ENCODE data around the gene PTTG2. TPM values are rescaled to one million over a fixed set of nuclear protein-coding genes. Genes with fewer than 3 reads are reported as not detected.

The PTTG2 gene
- polyA plus RNA-seq, 1 donor from 2014 or later, result not detected

DNA sequence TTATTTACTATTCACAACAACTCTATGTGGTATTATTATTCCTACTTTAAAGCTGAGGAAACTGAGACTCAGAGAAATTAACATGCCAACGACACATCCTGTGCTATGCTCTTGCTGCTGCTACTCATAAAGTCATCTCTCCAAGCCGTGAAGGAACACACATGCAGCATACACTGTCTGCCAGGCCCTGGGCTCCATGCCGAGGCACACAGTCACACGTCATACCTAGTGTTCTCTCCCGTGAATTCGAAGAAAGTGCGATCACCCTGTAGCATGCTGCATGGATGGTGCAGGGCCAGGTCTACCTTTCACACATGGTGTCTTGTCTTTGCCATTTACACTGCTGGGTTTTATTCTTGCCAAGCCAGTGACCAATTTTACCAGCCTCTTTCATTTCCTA, 35.3 kb upstream of the PTTG2 start:
- Histone ChIP-seq H3K4me2 (ENCODE audit: low read length) (no peak overlapping the region), H3K9me3 (ENCODE audit: low read length) (no peaks in the 10 kb centered on the region)

GRCh38 chr4:37927434-37927833, 32.8 kb upstream of the PTTG2 start:
- Histone ChIP-seq H4K20me1 (ENCODE audit: insufficient read depth) (no peaks in the 10 kb centered on the region), H3K27ac (ENCODE audit: low read length) (peak overlapping the region; percentile 40), H2AFZ (ENCODE audit: low read depth, low read length) (no peak overlapping the region)
- no peak for TF ChIP-seq POLR2AphosphoS5 (IDR thresholded peaks at IDR 0.05)
- TF ChIP-seq, protein P1, sequence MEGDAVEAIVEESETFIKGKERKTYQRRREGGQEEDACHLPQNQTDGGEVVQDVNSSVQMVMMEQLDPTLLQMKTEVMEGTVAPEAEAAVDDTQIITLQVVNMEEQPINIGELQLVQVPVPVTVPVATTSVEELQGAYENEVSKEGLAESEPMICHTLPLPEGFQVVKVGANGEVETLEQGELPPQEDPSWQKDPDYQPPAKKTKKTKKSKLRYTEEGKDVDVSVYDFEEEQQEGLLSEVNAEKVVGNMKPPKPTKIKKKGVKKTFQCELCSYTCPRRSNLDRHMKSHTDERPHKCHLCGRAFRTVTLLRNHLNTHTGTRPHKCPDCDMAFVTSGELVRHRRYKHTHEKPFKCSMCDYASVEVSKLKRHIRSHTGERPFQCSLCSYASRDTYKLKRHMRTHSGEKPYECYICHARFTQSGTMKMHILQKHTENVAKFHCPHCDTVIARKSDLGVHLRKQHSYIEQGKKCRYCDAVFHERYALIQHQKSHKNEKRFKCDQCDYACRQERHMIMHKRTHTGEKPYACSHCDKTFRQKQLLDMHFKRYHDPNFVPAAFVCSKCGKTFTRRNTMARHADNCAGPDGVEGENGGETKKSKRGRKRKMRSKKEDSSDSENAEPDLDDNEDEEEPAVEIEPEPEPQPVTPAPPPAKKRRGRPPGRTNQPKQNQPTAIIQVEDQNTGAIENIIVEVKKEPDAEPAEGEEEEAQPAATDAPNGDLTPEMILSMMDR (IDR thresholded peaks at IDR 0.05; ENCODE audit: poor library complexity, severe bottlenecking), result no peak
- TF ChIP-seq TAF1 (IDR thresholded peaks at IDR 0.05; ENCODE audit: low read depth), result no peak
- TF ChIP-seq MXI1 (conservative IDR thresholded peaks at IDR 0.05; ENCODE audit: poor library complexity, severe bottlenecking), result no peak
- no peak for TF ChIP-seq SMC3 (conservative IDR thresholded peaks at IDR 0.05; ENCODE audit: poor library complexity)
- TF ChIP-seq RAD21 (conservative IDR thresholded peaks at IDR 0.05), result no peak
- TF ChIP-seq EP300 (conservative IDR thresholded peaks at IDR 0.05; ENCODE audit: poor library complexity, severe bottlenecking), result no peak
- TF ChIP-seq EZH2 (IDR thresholded peaks at IDR 0.05; ENCODE audit: borderline replicate concordance, insufficient read depth, low read length, poor library complexity, severe bottlenecking), result no peak

More for the DNA sequence above, 35.3 kb upstream of the PTTG2 start:
- Histone ChIP-seq H3K9me2 (ENCODE audit: insufficient read depth, low read length) (no peaks in the 10 kb centered on the region), H4K20me1 (ENCODE audit: insufficient read depth) (no peaks in the 10 kb centered on the region), H2AFZ (ENCODE audit: low read depth, low read length) (no peak overlapping the region), H3K9ac (ENCODE audit: low read length) (no peak overlapping the region), H3F3A (ENCODE audit: insufficient read depth, low read length, poor library complexity, severe bottlenecking) (no peaks in the 10 kb centered on the region), H3K36me3 (ENCODE audit: insufficient read depth, low read length) (no peaks in the 10 kb centered on the region), H3K79me2 (replicated peaks; ENCODE audit: insufficient read depth, low read length) (no peaks in the 10 kb centered on the region), H3K27me3 (ENCODE audit: insufficient read depth, low read depth, low read length) (no peaks in the 10 kb centered on the region), H3K4me3 (ENCODE audit: low read length) (no peak overlapping the region), H3K27ac (ENCODE audit: low read length) (no peak overlapping the region)
- TF ChIP-seq SMC3 (conservative IDR thresholded peaks at IDR 0.05; ENCODE audit: poor library complexity) (no peak), EZH2 (IDR thresholded peaks at IDR 0.05; ENCODE audit: borderline replicate concordance, insufficient read depth, low read length, poor library complexity, severe bottlenecking) (no peak), MXI1 (conservative IDR thresholded peaks at IDR 0.05; ENCODE audit: poor library complexity, severe bottlenecking) (no peak), EP300 (conservative IDR thresholded peaks at IDR 0.05; ENCODE audit: poor library complexity, severe bottlenecking) (no peak), TAF1 (IDR thresholded peaks at IDR 0.05; ENCODE audit: low read depth) (no peak), REST (IDR thresholded peaks at IDR 0.05; ENCODE audit: borderline replicate concordance) (no peak), POLR2AphosphoS5 (IDR thresholded peaks at IDR 0.05) (no peak), RAD21 (conservative IDR thresholded peaks at IDR 0.05) (no peak)
- TF ChIP-seq, protein P1 (IDR thresholded peaks at IDR 0.05; ENCODE audit: poor library complexity, severe bottlenecking), result no peak

More at GRCh38 chr4:37927434-37927833, 32.8 kb upstream of the PTTG2 start:
- Histone ChIP-seq H3K4me3 (ENCODE audit: low read length) (no peak overlapping the region), H3K9me2 (ENCODE audit: insufficient read depth, low read length) (no peaks in the 10 kb centered on the region), H3K4me2 (ENCODE audit: low read length) (no peak overlapping the region), H3K79me2 (replicated peaks; ENCODE audit: insufficient read depth, low read length) (no peaks in the 10 kb centered on the region), H3F3A (ENCODE audit: insufficient read depth, low read length, poor library complexity, severe bottlenecking) (no peaks in the 10 kb centered on the region), H3K36me3 (ENCODE audit: insufficient read depth, low read length) (no peaks in the 10 kb centered on the region), H3K9me3 (ENCODE audit: low read length) (no peaks in the 10 kb centered on the region), H3K9ac (ENCODE audit: low read length) (no peak overlapping the region), H3K27me3 (ENCODE audit: insufficient read depth, low read depth, low read length) (no peaks in the 10 kb centered on the region)

All from neural cell (in vitro differentiated cells).